GM12878 (cell line): ENCODE results near the gene MBD6. TPM values are rescaled to one million over a fixed set of nuclear protein-coding genes. Genes with fewer than 3 reads are reported as not detected.

Experiments
- BCL11A ChIP-seq: IDR thresholded peaks from 2 replicates; pipeline ENCODE4 v1.6.1; 2011; ENCODE audit warnings: low read depth, low read length
- CBFB ChIP-seq: IDR thresholded peaks from 2 replicates; pipeline ENCODE4 v1.6.1; 2016; ENCODE audit warnings: antibody characterized with exemption, low read depth
- CBX5 ChIP-seq: sonication (generic); IDR thresholded peaks from 2 replicates; pipeline ENCODE4 v1.6.1; 2016; ENCODE audit warnings: low read depth, moderate library complexity, mild to moderate bottlenecking, inconsistent platforms
- CEBPB ChIP-seq, 2 experiments: fragments of 150-350 bp in 1 of 2; IDR thresholded peaks; 2 replicates each; pipeline ENCODE4 v1.6.1; 2012 to 2014; ENCODE audit warnings: low read depth in 2 of 2, low read length in 2 of 2, borderline replicate concordance in 1 of 2, inconsistent platforms in 1 of 2
- CHD1 ChIP-seq: IDR thresholded peaks from 2 replicates; pipeline ENCODE4 v1.6.1; 2012; ENCODE audit warnings: low read depth, low read length, improper control_type of control experiment
- CHD2 ChIP-seq: IDR thresholded peaks from 2 replicates; pipeline ENCODE4 v1.6.1; 2011; ENCODE audit warnings: low read depth, low read length, improper control_type of control experiment, borderline replicate concordance
- CREM ChIP-seq: IDR thresholded peaks from 2 replicates; pipeline ENCODE4 v1.6.1; 2014; ENCODE audit warnings: antibody characterized with exemption, low read depth
- EED ChIP-seq: sonication (generic); IDR thresholded peaks from 2 replicates; pipeline ENCODE4 v1.6.1; 2016; ENCODE audit warnings: antibody characterized with exemption, low read depth
- FOXM1 ChIP-seq: IDR thresholded peaks from 2 replicates; pipeline ENCODE4 v1.6.1; 2012; ENCODE audit warnings: low read depth, mild to moderate bottlenecking, inconsistent platforms, low read length, moderate library complexity
- GABPA ChIP-seq: IDR thresholded peaks from 2 replicates; pipeline ENCODE4 v1.6.1; 2014; ENCODE audit warnings: antibody characterized with exemption, low read depth, mild to moderate bottlenecking, inconsistent platforms
- IKZF1 ChIP-seq: fragments of 450-650 bp; conservative IDR thresholded peaks from 2 replicates; pipeline ENCODE4 v1.6.1; 2017; ENCODE audit warnings: antibody characterized with exemption, mild to moderate bottlenecking
- MTA2 ChIP-seq: fragments of 450-650 bp; IDR thresholded peaks from 2 replicates; pipeline ENCODE4 v1.6.1; 2016; ENCODE audit warnings: low read depth, mild to moderate bottlenecking, moderate library complexity
- MTA3 ChIP-seq: IDR thresholded peaks from 2 replicates; pipeline ENCODE4 v1.6.1; 2012; ENCODE audit warnings: low read length, inconsistent platforms, borderline replicate concordance
- RAD51 ChIP-seq: fragments of 450-650 bp; IDR thresholded peaks from 2 replicates; pipeline ENCODE4 v1.6.1; 2016; ENCODE audit warnings: moderate library complexity, mild to moderate bottlenecking, inconsistent platforms
- RB1 ChIP-seq: fragments of 450-650 bp; formaldehyde crosslinking; IDR thresholded peaks from 2 replicates; pipeline ENCODE4 v1.6.1; 2017; ENCODE audit warnings: mild to moderate bottlenecking, borderline replicate concordance
- RBBP5 ChIP-seq: fragments of 200-600 bp; sonication (generic); conservative IDR thresholded peaks from 2 replicates; pipeline ENCODE4 v1.6.1; 2016
- SP1 ChIP-seq: IDR thresholded peaks from one replicate; pipeline ENCODE4 v1.6.1; 2011; ENCODE audit warnings: low read depth, low read length
- STAT3 ChIP-seq: IDR thresholded peaks from 2 replicates; pipeline ENCODE4 v1.6.1; 2011; ENCODE audit warnings: low read depth, low read length, improper control_type of control experiment
- ZNF274 ChIP-seq: IDR thresholded peaks from one replicate; pipeline ENCODE4 v1.8.0; 2011; ENCODE audit not compliant: insufficient read length, insufficient read depth
- polyA plus RNA-seq, 11 experiments: library from polyadenylated mRNA; depleted of rRNA in 4 of 11; unstranded in 6 of 11; stranded (reverse) in 5 of 11; fragments of >200 nt; fragmentation: Nextera tagmentation in 4 of 11; fragmentation: Illumina TruSeq in 1 of 11; extraction: Ambion mirVana in 4 of 11; extraction: Trizol in 1 of 11; gene quantifications; 1 replicate in 1 of 11; 2 replicates in 10 of 11; pipeline versions ENCODE4 v1.2.1 to v1.2.3, GENCODE V29; 2011 to 2016; ENCODE audit warnings: inconsistent platforms in 2 of 11, missing spikeins in 2 of 11, low read depth in 1 of 11
- total RNA-seq, 4 experiments: library from RNA; depleted of rRNA in 3 of 4; stranded (reverse); fragments of >200 nt in 3 of 4; fragmentation: Illumina TruSeq in 1 of 4; extraction: Trizol in 1 of 4; gene quantifications; 2 replicates each; pipeline versions ENCODE4 v1.2.1 to v1.2.3, GENCODE V29; 2013 to 2021
- TF ChIP-seq, protein P1 (sequence below): IDR thresholded peaks from 2 replicates; pipeline ENCODE4 v1.6.1; 2011; ENCODE audit warnings: mild to moderate bottlenecking, low read depth, low read length, moderate library complexity; ENCODE audit not compliant: insufficient replicate concordance
- TF ChIP-seq, protein P2 (sequence below): fragments of 450-650 bp; formaldehyde crosslinking; IDR thresholded peaks from 2 replicates; pipeline ENCODE4 v1.4.0; 2022; ENCODE audit warnings: mild to moderate bottlenecking, moderate library complexity
- TF ChIP-seq, protein P3 (sequence below): fragments of 150-350 bp; IDR thresholded peaks from 2 replicates; pipeline ENCODE4 v1.6.1; 2016; ENCODE audit warnings: low read depth, low read length
- TF ChIP-seq, protein P4 (sequence below): IDR thresholded peaks from 2 replicates; pipeline ENCODE4 v1.6.1; 2012; ENCODE audit warnings: low read depth, low read length, improper control_type of control experiment

The MBD6 gene
- total and polyA plus RNA-seq, 10 of the 15 experiments (the other 5 are each of a cell fraction or from before 2014, with no cell fraction given) = 1.5 to 52.7 (median 6.8) TPM

DNA sequence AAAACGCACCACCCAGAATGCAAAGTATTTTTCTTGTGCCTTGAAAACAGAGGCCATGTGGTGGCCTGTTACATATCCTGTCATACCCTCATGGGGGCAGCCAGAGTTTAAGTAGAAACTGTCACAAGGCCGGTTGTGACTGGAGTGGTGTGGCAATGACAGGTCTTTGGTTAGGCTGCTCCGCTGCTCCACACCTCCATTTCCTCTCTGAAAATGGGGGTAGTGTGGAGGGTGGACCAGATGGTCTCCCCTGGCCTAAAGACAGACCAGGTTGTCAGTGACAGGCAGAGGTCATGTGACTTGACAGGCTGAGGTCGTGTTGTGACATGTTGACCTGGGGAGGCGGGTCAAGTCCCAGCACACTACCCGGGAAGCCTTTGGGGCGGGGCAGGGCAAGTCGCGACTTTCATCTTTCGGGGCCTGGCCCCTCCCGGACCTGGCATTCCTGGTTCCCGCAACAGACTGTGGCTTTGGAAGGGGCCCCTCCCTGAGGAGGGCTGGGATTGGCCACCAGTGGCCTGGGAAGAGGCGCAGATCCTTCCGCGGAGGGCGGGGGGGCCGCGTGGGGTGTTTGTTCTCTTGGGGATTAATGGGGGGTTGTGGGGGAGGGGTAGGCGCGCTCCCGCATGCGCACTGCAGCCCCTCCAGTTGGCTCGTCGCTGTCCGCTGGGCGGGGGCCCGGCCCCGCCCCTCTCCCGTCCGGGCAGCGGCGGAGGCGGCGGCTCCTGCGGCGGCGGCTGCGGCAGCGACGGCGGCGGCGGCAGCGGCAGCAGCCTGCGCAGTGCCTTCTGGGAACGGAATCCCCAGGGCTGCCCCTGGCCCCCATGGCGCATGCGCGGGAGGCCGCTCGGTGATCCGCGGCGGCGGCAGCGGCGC lies at the start of gene MBD6 (continued):
- no peak for TF ChIP-seq ZNF274
- TF ChIP-seq, protein P1, sequence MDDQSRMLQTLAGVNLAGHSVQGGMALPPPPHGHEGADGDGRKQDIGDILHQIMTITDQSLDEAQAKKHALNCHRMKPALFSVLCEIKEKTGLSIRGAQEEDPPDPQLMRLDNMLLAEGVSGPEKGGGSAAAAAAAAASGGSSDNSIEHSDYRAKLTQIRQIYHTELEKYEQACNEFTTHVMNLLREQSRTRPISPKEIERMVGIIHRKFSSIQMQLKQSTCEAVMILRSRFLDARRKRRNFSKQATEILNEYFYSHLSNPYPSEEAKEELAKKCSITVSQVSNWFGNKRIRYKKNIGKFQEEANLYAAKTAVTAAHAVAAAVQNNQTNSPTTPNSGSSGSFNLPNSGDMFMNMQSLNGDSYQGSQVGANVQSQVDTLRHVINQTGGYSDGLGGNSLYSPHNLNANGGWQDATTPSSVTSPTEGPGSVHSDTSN = no peak
- TF ChIP-seq CHD1 = no peak
- no peak for TF ChIP-seq RBBP5
- no peak for TF ChIP-seq CBX5
- peak; percentile 95 for TF ChIP-seq RAD51
- TF ChIP-seq, protein P2, sequence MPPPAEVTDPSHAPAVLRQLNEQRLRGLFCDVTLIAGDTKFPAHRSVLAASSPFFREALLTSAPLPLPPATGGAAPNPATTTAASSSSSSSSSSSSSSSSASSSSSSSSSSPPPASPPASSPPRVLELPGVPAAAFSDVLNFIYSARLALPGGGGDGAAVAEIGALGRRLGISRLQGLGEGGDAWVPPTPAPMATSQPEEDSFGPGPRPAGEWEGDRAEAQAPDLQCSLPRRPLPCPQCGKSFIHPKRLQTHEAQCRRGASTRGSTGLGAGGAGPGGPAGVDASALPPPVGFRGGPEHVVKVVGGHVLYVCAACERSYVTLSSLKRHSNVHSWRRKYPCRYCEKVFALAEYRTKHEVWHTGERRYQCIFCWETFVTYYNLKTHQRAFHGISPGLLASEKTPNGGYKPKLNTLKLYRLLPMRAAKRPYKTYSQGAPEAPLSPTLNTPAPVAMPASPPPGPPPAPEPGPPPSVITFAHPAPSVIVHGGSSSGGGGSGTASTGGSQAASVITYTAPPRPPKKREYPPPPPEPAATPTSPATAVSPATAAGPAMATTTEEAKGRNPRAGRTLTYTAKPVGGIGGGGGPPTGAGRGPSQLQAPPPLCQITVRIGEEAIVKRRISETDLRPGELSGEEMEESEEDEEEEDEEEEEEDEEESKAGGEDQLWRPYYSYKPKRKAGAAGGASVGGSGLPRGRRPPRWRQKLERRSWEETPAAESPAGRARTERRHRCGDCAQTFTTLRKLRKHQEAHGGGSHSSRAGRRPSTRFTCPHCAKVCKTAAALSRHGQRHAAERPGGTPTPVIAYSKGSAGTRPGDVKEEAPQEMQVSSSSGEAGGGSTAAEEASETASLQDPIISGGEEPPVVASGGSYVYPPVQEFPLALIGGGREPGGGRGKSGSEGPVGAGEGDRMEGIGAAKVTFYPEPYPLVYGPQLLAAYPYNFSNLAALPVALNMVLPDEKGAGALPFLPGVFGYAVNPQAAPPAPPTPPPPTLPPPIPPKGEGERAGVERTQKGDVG (CRISPR knock-in tag) = no peak
- peak; percentile 66 for TF ChIP-seq EED
- no peak; the same call in 1 of the 2 replicates for TF ChIP-seq FOXM1
- TF ChIP-seq IKZF1 = peak; percentile 88
- peak; percentile 34; the same call in 1 of the 2 replicates for TF ChIP-seq CHD2
- 0 out of 2 replicates have a peak, but pooled peaks have one; percentile 27 for TF ChIP-seq CREM
- TF ChIP-seq CBFB = 0 out of 2 replicates have a peak, but pooled peaks have one; percentile 26
- TF ChIP-seq, protein P3, sequence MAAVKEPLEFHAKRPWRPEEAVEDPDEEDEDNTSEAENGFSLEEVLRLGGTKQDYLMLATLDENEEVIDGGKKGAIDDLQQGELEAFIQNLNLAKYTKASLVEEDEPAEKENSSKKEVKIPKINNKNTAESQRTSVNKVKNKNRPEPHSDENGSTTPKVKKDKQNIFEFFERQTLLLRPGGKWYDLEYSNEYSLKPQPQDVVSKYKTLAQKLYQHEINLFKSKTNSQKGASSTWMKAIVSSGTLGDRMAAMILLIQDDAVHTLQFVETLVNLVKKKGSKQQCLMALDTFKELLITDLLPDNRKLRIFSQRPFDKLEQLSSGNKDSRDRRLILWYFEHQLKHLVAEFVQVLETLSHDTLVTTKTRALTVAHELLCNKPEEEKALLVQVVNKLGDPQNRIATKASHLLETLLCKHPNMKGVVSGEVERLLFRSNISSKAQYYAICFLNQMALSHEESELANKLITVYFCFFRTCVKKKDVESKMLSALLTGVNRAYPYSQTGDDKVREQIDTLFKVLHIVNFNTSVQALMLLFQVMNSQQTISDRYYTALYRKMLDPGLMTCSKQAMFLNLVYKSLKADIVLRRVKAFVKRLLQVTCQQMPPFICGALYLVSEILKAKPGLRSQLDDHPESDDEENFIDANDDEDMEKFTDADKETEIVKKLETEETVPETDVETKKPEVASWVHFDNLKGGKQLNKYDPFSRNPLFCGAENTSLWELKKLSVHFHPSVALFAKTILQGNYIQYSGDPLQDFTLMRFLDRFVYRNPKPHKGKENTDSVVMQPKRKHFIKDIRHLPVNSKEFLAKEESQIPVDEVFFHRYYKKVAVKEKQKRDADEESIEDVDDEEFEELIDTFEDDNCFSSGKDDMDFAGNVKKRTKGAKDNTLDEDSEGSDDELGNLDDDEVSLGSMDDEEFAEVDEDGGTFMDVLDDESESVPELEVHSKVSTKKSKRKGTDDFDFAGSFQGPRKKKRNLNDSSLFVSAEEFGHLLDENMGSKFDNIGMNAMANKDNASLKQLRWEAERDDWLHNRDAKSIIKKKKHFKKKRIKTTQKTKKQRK = no peak
- TF ChIP-seq MTA3 = no peak
- TF ChIP-seq MTA2 = peak; percentile 70
- no peak for TF ChIP-seq STAT3
- TF ChIP-seq SP1 = peak; percentile 60
- TF ChIP-seq CEBPB (IDR thresholded peaks at IDR 0.05; ENCODE audit: borderline replicate concordance in 1 of 2, low read depth in 2 of 2, low read length in 2 of 2) = no peak
- no peak; the same call in 1 of the 2 replicates for TF ChIP-seq RB1
- TF ChIP-seq BCL11A = no peak
- TF ChIP-seq, protein P4, sequence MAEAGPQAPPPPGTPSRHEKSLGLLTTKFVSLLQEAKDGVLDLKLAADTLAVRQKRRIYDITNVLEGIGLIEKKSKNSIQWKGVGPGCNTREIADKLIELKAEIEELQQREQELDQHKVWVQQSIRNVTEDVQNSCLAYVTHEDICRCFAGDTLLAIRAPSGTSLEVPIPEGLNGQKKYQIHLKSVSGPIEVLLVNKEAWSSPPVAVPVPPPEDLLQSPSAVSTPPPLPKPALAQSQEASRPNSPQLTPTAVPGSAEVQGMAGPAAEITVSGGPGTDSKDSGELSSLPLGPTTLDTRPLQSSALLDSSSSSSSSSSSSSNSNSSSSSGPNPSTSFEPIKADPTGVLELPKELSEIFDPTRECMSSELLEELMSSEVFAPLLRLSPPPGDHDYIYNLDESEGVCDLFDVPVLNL = no peak
- TF ChIP-seq GABPA = no peak
